ENCODE results near the gene PLCL2.

The PLCL2 gene

DNA sequence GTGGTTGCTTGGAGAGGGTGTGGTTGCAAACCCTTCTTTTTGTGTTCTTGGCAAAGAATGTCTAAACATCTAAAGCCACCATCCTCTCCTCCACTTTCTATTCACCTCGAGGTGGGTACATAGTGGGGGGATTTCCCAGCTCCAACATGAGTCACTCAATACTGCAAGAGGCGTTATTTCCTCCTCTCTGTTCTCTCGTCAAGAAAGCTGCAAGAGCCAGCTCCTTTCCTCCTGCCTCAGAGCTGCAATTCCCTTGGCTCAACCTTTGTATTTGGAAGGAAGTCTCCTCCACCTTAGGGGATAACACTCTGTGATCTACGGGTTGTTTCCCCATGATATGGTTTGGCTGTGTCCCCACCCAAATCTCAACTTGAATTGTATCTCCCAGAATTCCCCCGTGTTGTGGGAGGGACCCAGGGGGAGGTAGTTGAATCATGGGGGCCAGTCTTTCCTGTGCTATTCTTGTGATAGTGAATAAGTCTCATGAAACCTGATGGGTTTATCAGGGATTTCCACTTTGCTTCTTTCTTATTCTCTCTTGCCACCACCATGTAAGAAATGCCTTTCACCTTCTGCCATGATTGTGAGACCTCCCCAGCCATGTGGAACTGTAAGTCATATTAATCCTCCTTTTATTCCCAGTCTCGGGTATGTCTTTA lies 138.4 kb downstream of the PLCL2 start:
- no peak for FAIRE-seq

DNA sequence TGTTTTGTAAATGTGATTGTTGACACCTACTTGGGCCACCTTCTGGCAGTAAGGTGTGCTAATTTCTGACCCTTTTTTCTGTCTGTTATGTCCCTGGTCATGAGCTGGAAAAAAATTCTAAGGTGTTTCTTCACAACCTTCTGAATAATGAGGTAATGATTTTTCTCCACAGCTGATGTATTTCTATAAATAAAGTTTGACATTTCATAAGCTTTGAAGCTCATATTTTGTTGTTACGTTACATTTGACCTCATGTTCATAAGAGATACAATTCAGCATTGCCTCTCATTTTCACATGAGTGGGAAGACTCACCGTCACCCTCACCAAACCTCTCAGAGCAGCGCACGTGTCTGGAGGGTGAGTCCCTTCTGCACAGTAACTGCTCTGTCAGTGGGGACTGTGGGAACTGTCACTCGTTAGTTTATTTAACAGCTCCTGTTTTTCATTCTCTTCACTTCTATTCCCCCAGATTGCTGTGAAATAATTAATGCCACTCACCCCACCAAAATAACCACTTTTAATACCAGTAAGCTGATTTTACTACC lies 140.9 kb downstream of the PLCL2 start:
- FAIRE-seq, result no peak

DNA sequence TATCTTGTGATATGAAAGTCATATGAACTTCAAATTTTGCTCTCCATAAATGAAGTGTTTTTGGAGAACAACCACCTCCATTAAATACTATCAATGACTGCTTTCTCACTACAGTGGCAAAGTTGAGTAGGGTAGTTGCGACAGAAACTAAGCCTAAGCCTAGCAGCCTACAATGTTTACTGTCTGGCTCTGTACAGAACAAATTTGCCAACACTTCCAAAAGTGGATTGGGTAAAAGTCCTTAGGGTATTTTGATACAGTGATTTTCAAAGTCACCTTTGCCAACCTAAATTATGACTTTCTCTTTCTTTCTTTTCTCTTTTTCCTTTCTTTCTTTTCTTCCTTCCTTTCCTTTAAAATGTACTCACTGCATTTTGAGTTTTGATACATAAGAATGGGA lies 142.6 kb downstream of the PLCL2 start:
- no peak for FAIRE-seq

DNA sequence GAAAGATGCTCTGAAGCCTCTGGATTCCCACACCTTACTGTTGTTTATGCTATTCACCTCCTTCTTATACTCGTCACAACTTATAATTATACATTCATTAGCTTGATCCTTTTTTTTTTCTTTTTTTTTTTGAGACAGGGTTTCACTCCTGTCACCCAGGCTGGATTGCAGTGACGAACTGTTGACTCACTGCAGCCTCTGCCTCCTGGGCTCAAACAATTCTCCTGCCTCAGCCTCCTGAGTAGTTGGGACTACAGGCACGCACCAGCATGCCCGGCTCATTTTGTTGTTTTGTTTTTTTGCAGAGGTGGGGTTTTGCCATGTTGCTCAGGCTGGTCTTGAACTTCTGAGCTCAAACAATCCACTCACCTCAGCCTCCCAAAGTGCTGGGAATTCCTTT lies 143.6 kb downstream of the PLCL2 start:
- FAIRE-seq, result no peak

DNA sequence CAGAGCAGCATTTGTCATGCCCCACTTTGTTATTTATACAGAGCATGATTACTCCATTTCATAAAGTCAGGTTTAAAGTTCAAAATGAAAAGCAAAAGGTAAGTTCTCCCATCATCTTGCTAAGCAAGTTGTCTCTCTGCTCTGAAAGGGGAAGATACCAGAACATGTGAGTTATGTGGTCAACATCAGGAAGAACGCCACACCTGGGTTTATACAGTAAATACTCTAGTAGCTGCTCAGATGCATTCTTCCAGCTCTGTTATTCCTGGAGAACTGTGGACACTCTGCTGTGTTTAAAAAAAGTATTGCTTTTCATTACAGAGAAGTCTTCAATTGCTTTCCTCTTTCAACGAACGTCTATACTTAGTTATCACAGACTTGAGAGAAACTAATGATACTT lies 145.7 kb downstream of the PLCL2 start:
- FAIRE-seq, result no peak

DNA sequence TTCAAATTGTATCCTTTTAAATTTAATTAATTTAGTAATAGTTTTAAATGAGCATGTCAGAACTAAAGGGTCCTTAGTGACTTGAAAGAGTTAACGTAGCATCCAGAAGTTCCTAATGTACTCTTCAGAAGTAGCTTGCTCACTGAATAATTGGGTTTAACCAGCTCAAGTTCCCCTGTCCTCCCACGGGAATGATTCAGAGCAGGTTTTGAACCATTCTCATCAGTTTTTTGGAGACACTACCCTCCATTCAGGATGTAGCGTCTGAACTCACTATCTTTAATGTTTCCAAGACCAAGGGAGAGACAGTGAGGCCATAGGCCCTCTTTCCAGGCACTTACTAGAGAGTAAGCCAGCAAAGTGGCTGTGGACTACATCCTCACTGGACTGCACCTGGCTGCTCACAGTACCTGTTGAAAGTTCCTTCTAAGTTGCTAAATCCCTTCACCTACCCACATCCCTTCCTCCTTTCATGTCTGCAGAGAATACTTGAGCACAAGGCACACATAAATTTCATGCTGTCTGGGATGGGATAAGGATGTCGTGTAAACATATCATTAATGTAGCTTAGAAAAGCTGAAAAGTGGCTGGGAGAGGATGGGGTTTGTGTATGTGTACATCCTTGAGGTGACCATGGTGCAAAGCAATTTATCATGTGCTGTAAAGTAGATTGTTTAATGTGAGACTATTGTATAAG lies 146.3 kb downstream of the PLCL2 start:
- FAIRE-seq, result no peak

DNA sequence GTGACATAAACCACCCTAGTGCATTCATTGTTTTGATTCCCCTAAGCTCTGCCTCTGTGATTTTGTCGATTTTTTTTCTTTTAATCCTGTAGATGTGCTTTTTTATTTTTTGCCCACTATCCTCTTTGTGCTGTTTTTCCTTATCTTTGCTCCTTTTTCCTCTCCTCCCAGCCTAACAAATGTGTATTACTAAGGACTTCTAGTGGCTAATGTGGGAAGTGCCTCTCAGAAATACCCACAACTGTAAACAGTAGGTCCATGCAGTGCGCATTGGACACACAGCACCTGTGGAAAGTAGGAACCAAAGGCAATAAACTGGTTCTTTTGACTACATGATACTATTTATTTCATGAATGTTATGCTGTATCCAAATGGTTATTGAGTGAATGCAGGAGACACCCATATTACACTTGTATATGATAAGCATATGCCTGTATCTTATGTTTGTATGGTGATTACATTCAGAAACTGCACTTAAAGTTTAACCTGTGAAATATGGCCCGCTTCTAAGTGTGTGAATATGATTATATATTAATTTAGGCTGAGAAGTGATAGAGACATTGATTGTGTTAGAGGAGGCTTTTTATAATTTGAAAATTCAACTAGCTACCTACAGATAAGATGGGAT lies 147.8 kb downstream of the PLCL2 start:
- FAIRE-seq, result no peak

DNA sequence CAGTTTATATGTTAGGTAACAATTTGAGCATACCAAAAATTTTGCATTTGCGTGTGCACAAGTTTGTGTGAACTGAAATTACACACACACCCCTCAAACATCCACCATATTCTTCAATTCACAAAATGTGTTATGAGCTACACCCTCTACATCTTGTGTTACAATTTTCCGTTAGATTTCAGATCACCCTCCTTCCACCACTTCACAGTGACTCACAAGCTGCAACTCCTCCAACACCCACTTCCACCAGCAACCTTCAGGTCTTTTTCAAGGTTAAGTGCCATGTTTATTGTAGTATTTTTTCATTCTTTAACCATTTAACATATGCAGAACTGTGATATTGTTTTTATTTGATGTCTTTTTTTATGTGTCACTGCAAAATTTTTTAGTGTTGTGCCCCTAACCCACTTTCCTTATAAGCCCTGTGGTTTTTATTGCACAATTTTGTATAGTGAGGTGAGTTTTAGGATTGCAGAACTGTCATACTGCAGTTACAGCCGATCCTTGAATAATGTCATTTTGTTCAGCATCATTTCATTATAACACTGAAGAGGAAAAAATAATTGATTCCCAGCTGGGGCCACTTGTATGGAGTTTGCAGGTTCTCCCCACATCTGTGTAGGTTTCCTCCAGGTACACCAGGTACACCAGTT lies 148.9 kb downstream of the PLCL2 start:
- no peak for FAIRE-seq

DNA sequence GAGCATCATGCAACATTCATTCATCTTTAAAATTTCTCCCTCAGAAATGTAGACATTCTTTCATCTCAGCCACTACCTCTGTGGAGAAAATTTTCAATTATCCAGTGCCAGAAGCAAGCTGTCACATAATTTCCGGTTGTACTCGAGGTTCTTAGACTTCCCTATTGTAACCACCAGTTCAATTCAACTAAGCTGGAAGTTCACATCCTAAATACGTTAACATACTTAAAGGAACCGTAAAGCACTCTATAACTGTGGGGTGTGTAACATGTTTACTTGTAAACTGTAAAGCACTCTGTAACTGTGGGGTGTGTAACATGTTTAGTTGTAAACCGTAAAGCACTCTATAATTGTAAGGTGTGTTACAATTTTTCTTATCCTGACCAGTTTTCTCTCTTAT lies 150.3 kb downstream of the PLCL2 start:
- FAIRE-seq, result peak; percentile 53

DNA sequence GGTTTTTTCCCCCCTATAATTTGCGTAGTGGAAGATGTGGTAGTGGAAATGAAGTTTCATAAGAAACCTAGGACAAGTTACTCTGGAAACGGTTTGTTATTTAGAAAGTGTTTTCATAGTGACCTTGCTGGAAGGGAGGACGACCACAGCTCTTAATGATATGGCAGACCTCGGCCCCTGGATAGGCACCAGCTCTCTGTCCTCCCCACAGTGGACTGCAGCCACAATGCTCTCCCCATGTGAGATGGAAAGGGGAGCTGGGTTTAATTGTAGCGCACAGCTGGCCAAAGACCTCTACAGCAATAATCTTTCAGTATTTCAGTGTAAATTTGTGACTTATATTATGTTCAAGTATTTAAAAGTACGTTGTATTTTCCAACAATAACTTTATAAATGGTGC lies 151.2 kb downstream of the PLCL2 start:
- FAIRE-seq, result no peak

DNA sequence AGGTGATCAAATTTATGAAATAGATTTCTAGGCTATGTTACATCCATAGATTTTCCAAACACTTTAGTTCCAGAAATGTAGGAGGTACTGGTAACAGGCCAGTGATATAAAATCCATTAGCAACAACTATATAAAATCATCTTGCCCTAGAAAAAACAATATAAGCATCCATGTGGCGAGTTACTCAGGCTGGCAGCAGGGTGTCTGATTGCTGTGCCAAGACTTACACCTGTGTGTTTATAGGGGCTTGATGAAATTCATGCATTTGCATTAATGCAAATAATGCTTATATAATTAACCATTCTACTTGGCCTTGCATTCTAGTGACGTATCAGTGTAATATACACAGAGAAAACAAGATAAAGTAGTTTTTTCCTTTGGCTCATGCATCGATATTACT lies 153.4 kb downstream of the PLCL2 start:
- FAIRE-seq, result no peak

DNA sequence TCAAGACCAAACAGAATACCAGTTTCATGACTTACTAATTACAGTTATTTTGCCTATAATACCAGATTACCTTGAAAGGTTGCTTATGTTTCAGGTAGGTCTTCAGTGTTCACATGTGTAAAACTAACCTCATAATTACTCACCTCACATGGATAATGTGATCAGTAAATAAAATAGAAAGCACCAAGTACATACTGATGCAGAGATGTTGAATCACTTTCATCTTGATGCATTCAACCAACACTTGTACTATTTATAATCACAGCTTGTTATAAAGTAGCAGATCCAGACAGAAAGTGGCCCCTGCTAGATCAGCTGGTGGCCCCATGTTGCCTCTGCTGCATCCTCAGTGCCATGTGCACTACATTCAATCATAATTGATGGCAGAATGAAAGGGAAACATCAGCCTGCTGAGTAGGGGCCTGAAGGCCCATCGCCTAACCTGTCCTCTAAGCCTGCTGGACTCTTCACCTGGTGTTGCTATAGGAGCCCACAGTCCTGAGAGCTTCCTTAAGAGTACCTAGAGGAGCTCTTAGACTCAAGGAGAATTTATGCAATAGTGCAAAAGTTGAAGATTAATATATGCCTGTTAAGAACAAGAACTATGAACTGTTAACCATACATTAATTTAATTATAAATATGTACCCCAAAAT lies 154.3 kb downstream of the PLCL2 start:
- no peak for FAIRE-seq

DNA sequence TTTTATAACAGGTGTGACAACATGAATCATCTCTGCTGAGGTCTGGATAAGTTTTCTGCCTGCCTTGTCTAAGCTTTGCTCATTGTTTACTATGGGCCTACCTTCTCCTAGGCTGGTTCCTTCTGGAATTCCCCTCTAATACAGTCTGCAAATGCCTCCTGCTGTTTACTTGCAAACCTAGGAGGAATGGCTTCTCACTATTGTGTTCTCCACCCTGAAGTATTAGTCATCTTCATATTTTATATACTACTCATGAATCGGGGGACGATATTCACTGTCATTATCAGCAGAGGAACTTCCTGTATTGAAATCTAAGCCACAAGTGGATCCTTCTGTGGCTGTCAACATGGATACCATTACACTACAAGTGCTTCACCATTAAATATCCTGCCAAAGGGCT lies 154.8 kb downstream of the PLCL2 start:
- FAIRE-seq, result no peak

DNA sequence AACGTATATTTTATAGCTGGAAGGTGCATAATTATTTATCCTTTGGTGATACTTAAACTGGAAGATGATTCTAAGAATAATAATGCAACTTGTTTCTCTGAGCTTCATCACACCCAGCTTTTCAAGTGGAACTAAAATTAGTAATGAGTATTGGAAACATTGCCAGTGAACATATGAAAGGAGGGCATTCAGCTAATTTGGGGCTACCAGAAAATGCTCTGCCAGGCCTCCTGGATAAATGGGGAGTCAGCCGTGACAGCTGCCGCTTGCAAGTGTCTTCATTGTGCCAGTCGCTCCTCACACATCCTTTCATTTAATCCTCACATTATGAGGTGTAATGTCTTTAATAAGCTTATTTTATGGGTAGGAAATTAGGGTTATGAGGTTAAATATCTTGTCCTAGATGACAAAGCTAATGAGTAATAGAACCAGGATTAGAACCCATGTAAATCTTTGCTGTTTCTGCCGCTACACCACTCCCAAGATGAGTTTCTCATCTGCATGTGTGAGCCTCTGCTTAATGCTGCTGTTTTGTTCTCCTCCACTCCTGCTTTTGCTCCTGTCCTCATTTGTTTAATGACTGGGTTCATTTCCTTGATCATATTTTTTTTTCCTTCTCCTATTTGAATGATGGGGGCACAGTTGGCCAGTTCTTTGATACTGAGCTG lies 155.7 kb downstream of the PLCL2 start:
- FAIRE-seq, result no peak

DNA sequence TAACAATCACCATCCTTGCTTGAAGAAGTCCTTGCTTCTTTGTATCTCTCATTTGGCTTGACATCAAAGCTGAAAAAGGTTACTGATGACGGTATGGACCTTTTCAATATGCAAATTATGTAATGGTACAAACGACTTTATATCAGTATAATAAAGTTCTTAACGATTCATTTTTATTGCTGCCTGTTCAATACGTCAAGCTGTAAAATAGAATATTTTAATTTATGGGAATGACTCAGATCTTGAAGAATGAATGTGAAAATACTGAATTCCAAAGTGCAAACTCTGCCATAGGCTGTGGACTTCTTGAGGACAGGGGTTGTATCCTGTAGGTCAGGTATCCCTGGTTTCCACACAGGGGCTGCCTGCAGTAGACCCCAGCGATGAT lies 156.2 kb downstream of the PLCL2 start:
- peak; percentile 41 for FAIRE-seq

DNA sequence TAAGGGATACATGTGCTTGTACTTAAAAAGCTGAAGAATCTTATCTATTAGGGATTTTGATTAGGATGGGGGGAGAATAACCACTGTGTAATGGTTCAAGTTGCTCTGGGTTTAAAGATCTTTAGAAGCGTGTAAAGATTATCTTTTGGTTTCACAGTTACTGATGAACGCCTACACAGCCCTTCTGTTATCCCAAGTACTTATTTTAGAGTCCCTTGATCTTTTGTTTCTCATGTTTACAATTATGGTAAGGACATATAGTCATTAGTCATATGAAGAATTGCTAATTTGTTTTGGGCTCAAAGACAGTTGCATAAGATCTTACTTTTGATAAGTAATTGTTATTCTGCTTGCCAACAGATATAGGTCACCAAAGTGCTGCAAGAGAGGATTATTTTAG lies 160.1 kb downstream of the PLCL2 start:
- FAIRE-seq, result no peak

DNA sequence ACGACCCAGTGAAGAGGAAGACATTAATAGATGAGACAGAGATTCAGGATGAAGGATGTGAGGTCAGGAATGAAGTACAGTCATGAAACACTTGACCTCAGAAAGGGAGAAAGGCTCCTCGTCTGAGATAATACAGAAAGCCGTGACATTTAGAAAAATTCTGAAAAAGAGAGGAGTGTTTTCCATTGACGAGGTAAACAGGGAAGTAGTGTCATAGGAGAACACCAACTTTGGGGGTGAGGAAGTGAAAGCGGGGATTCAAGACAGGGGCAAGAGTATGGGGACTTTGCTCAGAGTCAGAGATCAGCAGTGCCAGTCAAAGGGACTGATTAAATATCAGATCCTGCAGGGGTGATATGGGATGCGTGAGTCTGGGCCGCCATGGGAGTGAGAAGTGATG lies 160.9 kb downstream of the PLCL2 start:
- FAIRE-seq, result no peak

DNA sequence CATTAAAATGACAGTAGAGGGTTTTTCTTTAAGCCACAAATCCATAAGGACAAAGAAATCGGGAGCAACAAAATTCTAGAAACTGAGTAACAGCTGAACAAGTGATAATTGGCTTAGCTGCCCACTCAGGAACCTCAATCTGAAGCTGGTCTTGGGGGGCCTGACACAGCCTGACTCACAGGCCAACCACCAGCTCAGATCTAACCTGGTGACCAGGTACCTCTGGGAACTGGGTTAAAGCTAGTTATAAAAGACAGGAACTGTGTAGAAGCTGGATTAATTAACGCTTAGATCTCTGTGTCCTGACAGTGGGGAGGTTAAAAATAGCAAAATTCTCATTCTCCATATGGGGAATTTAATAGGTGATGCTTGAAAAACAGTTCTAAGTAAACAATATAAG lies 161.9 kb downstream of the PLCL2 start:
- FAIRE-seq, result no peak

DNA sequence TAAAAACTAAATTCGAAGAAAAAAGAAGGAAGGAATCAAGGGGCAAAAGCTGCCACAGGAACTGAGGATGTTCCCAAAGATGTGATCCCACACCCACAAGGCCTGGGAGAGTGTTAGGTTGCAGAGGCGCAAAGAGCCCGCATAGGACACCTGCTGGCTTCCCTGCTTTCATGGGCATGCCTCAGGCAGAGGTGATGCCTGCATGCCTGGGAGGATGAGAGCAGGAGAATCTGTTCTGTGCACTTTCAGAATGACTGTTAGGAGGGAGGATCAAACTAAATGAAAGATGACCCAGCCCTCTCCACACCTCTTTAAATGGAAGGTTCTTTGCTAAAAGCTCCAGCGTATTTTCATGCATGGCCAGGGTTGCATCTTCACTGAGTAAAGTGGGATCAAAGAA lies 162.4 kb downstream of the PLCL2 start:
- no peak for FAIRE-seq

DNA sequence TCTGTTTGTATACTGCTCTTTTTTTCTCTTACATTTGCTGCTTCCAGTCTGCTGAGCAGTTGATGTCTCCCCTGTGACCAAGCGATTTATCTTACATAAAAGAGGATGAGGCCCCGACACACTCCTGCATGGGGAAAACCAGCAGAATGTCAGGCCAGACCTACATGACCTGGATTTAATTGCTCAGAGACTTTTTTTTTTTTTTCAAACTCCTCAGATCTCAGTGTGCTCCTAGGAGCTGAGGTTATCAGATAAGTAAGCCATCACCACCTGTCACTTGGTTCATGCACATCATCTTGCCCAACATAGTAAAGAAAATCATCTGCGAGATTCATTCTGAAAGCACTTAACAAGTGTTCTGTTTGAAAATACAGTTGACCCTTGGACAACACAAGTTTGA lies 163.1 kb downstream of the PLCL2 start:
- no peak for FAIRE-seq

DNA sequence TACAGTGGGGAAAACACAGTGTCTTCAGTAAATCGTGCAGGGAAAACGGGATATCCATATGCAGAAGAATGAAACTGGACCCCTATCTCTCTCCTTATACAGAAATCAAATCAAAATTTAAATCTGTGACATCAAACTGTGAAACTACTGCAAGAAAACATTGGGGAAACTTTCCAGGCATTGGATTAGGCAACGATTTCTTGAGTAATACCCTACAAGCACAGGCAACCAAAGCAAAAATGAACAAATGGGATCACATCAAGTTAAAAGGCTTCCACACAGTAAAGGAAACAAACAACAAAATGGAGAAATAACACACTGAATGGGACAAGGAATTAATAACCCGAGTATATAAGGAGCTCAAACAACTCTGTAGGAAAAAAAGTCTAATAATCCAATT lies 165.3 kb downstream of the PLCL2 start:
- FAIRE-seq, result no peak

DNA sequence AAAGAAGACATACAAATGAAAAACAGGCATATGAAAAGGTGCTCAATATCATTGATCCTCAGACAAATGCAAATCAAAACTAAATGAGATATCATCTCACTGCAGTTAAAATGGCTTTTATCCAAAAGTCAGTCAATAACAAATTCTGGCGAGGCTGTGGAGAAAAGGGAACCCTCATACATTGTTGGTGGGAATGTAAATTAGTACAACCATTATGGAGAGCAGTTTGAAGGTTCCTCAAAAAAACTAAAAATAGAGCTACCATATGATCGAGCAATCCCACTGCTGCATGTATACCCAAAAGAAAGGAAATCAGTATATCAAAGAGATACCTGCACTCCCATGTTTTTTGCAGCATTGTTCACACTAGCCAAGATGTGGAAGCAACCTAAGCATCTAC lies 165.8 kb downstream of the PLCL2 start:
- FAIRE-seq, result no peak

DNA sequence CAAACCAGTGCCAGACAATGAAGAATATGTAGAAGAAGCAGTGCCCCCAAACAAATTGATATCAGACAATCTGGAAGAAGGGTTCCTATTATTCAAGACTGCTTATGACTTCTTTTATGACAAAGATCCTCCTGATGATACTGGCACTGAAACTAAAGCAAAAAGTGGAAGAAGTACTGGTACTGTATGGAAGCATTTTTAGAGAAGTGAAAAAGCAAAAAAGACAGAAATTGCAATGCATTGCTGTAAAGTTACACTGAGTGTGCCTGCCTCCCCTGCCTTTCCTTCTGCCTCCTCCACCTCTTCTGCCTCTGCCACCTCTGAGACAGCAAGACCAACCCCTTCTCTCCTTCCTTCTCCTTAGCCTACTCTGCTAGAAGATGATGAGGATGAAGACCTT lies 167.6 kb downstream of the PLCL2 start:
- FAIRE-seq, result no peak

Data from colon (tissue), 2 donors.